Muscle of leg (tissue), 11 donors: ENCODE data around the gene CDR2. TPM values are rescaled to one million over a fixed set of nuclear protein-coding genes. Genes with fewer than 3 reads are reported as not detected.
"Not testable (repeated sequence)": the region's sequence is repeated elsewhere in the genome, so short reads cannot be mapped to it uniquely, and the experiment has no call there.

Experiments used
- DNase-seq: peaks from one replicate; pipeline ENCODE4 v3.0.0; 2013
- H3K27ac ChIP-seq: one replicate; pipeline ENCODE4 v1.5.1; 2013; ENCODE audit warnings: mild to moderate bottlenecking, low read length, control low read depth
- H3K27me3 ChIP-seq: one replicate; pipeline ENCODE4 v1.6.1; 2013; ENCODE audit warnings: low read length; ENCODE audit not compliant: control insufficient read depth, insufficient read depth
- H3K36me3 ChIP-seq: one replicate; pipeline ENCODE4 v1.6.1; 2013; ENCODE audit warnings: low read length; ENCODE audit not compliant: control insufficient read depth, insufficient read depth
- H3K4me1 ChIP-seq: one replicate; pipeline ENCODE4 v1.6.1; 2013; ENCODE audit warnings: low read length; ENCODE audit not compliant: control insufficient read depth, insufficient read depth
- H3K4me3 ChIP-seq: one replicate; pipeline ENCODE4 v1.5.1; 2013; ENCODE audit warnings: low read length, control low read depth
- H3K9me3 ChIP-seq: replicated peaks from 2 replicates; pipeline ENCODE4 v1.6.1; 2013; ENCODE audit warnings: low read depth, low read length; ENCODE audit not compliant: control insufficient read depth
- WGBS: methylation state at CpG from one replicate; pipeline ENCODE4 v1.1.5; 2013; ENCODE audit warnings: missing lambda C conversion rate; ENCODE audit not compliant: insufficient coverage; 5-methylcytosine and 5-hydroxymethylcytosine counted together
- polyA plus RNA-seq, 8 donors: library from polyadenylated mRNA; unstranded; fragments of 120-200 nt; gene quantifications; one replicate each; pipeline versions ENCODE4 v1.2.1 to v1.2.3, GENCODE V29; 2013; ENCODE audit warnings: inconsistent platforms in 1 of 8, low replicate concordance in 1 of 8; ENCODE audit not compliant: insufficient read length in 8 of 8, insufficient read depth in 1 of 8
- total RNA-seq: library from RNA; stranded (reverse); fragments of 120-200 nt; gene quantifications from one replicate; pipeline ENCODE4 v1.2.4, GENCODE V29; 2013

The CDR2 gene
- total and polyA plus RNA-seq, 9 donors = 13.5 to 29.5 (median 16.8) TPM

DNA sequence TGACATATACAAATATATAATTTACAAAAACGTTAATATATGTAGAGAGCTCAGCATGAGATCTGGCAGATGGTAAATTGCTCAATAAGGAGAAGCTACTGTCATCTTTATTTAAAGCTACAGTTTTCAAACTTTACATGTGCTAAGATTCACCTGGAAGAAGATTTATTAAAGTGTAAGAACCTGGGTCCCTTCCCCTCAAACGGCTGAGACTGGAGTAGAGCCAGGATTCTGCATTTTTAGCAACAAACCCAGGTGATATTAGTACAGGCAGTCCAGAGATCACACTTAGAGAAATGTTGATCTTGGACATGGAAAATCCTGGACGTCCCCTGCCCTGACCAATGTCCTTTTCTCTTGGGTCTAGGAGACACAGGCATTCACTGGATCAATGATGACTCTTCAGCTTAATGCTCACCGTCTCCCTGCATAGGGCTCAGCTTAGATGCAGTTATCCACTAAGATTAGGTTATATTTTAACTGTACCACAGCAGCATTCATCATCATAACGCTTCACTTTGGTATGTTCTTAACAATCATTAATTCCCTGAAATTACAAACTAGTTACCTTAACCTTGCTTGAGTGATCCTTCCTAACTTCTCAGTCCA is 20.4 kb downstream of the CDR2 start:
- WGBS = 80% methylated on average over 2 of the region's 5 CpGs

GRCh38 chr16:22353191-22353919 is 21.1 kb downstream of the CDR2 start:
- H3K9me3 ChIP-seq = no peaks in the 10 kb centered on the region
- 33% methylated on average over 1 of the region's 3 CpGs for WGBS
- no peak overlapping the region for H3K4me3 ChIP-seq
- no peaks in the 10 kb centered on the region for H3K4me1 ChIP-seq
- H3K27ac ChIP-seq = peak overlapping the region; percentile 20
- no peak for DNase-seq
- peaks cover 19% of the 10 kb centered on the region for H3K36me3 ChIP-seq
- H3K27me3 ChIP-seq = no peaks in the 10 kb centered on the region

More for the DNA sequence above, 20.4 kb downstream of the CDR2 start:
- H3K27ac ChIP-seq = no peak overlapping the region
- no peak for DNase-seq
- no peaks in the 10 kb centered on the region for H3K27me3 ChIP-seq
- no peak overlapping the region for H3K4me3 ChIP-seq
- peaks cover 16% of the 10 kb centered on the region for H3K36me3 ChIP-seq
- no peaks in the 10 kb centered on the region for H3K9me3 ChIP-seq
- H3K4me1 ChIP-seq = no peaks in the 10 kb centered on the region

GRCh38 chr16:22352723-22353122 is 21.7 kb downstream of the CDR2 start:
- Histone ChIP-seq H3K27ac (no peak overlapping the region), H3K27me3 (no peaks in the 10 kb centered on the region), H3K9me3 (no peaks in the 10 kb centered on the region), H3K4me1 (no peaks in the 10 kb centered on the region), H3K4me3 (no peak overlapping the region), H3K36me3 (peaks cover 24% of the 10 kb centered on the region)
- no peak for DNase-seq
- 87% methylated on average over 2 of the region's 5 CpGs for WGBS

DNA sequence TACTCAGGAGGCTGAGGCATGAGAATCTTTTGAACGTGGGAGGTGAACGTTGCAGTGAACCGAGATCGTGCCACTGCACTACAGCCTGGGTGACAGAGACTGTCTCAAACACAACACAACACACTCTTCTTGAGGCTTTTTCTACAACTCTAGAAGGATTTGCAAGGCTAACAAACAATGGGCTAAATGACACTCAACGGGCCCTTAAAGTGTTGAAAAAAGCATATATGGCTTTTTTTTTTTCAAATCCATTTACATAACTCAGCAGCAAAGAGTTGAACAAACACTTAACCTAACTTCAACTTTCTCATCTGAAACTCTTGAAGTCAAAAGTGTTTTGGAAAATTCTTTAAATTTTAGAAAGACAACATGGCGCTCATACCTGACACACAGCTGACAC is 22.3 kb downstream of the CDR2 start:
- 100% methylated on average over 5 of the region's 6 CpGs for WGBS
- Histone ChIP-seq H3K36me3 (peaks cover 27% of the 10 kb centered on the region), H3K4me1 (no peaks in the 10 kb centered on the region), H3K27me3 (no peaks in the 10 kb centered on the region), H3K4me3 (no peak overlapping the region), H3K27ac (no peak overlapping the region), H3K9me3 (no peaks in the 10 kb centered on the region)
- DNase-seq = no peak

DNA sequence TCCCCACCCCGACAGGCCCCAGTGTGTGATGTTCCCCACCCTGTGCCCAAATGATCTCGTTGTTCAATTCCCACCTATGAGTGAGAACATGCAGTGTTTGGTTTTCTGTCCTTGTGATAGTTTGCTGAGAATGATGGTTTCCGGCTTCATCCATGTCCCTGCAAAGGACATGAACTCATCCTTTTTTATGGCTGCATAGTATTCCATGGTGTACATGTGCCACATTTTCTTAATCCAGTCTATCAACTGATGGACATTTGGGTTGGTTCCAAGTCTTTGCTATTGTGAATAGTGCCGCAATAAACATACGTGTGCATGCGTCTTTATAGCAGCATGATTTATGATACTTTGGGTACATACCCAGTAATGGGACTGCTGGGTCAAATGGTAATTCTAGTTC is 23.4 kb downstream of the CDR2 start:
- H3K36me3 ChIP-seq = peaks cover 37% of the 10 kb centered on the region
- H3K27me3 ChIP-seq, H3K4me3 ChIP-seq, H3K4me1 ChIP-seq, H3K9me3 ChIP-seq, H3K27ac ChIP-seq, DNase-seq: not testable (repeated sequence)
- WGBS = no CpG with 5 or more reads among the region's 6 CpGs

DNA sequence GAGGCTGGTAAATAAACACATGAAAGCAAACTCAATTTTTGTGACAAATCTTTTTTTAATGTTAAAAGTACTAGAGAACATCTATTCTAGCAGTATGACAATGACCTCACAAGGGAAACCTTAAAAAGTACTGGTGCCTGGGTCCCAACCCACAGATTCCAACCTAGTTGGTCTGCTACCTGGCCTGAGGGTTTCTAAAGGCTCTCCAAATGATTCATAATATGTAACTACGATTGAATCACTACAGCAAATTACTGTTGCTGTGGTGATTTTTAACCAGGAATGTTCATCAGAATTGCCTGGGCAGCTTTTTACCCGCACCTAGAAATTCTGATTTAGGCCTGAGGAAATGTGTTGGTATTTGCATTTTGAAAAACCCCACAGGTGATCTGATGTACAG is 26.1 kb downstream of the CDR2 start:
- Histone ChIP-seq H3K4me3 (no peak overlapping the region), H3K4me1 (no peaks in the 10 kb centered on the region), H3K27me3 (no peaks in the 10 kb centered on the region), H3K9me3 (no peaks in the 10 kb centered on the region), H3K27ac (no peak overlapping the region), H3K36me3 (peaks cover 36% of the 10 kb centered on the region)
- DNase-seq = no peak
- 100% methylated on average over 1 of the region's 2 CpGs for WGBS

GRCh38 chr16:22347100-22347820 is 27.2 kb downstream of the CDR2 start:
- no peak for DNase-seq
- Histone ChIP-seq H3K27me3 (no peaks in the 10 kb centered on the region), H3K9me3 (no peaks in the 10 kb centered on the region), H3K4me1 (no peaks in the 10 kb centered on the region), H3K4me3 (no peak overlapping the region), H3K36me3 (peaks cover 34% of the 10 kb centered on the region), H3K27ac (no peak overlapping the region)
- whole genome bisulfite sequencing = 93% methylated on average over 18 of the region's 20 CpGs

- 88% methylated on average over 5 of the region's 9 CpGs for WGBS
- H3K36me3 ChIP-seq = peaks cover 34% of the 10 kb centered on the region
Measured at GRCh38 chr16:22346483-22346882, 27.9 kb downstream of the CDR2 start.

GRCh38 chr16:22342082-22342481 is 32.3 kb downstream of the CDR2 start:
- Histone ChIP-seq H3K4me3 (no peak overlapping the region), H3K4me1 (no peaks in the 10 kb centered on the region), H3K27me3 (no peaks in the 10 kb centered on the region), H3K36me3 (peaks cover 13% of the 10 kb centered on the region), H3K27ac (no peak overlapping the region), H3K9me3 (peaks cover 20% of the 10 kb centered on the region)
- no peak for DNase-seq
- no CpG with 5 or more reads among the region's 2 CpGs for WGBS

More at GRCh38 chr16:22346483-22346882, 27.9 kb downstream of the CDR2 start:
- H3K9me3 ChIP-seq = no peaks in the 10 kb centered on the region
- no peaks in the 10 kb centered on the region for H3K27me3 ChIP-seq
- no peaks in the 10 kb centered on the region for H3K4me1 ChIP-seq
- H3K27ac ChIP-seq = no peak overlapping the region
- DNase-seq = peak; percentile 72
- no peak overlapping the region for H3K4me3 ChIP-seq

DNA sequence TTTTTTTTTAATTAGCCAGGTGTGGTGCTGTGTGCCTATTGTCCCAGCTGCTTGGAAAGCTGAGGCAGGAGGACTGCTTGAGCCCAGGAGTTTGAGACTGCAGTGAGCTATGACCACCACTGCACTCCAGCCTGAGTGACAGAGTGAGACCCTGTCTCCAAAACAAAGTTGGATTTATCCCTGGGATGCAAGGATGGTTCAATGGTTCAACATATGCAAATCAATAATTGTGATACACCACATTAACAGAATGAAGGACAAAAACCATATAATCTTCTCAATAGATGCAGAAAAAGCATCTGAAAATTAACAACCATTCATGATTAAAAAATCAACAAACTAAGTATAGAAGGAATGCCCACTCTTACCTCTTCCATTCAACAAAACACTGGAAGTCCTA is 33.5 kb downstream of the CDR2 start:
- H3K4me1 ChIP-seq = no peaks in the 10 kb centered on the region
- H3K36me3 ChIP-seq = peaks cover 7% of the 10 kb centered on the region
- DNase-seq = no peak
- peaks cover 27% of the 10 kb centered on the region for H3K9me3 ChIP-seq
- H3K4me3 ChIP-seq = no peak overlapping the region
- no peak overlapping the region for H3K27ac ChIP-seq
- no peaks in the 10 kb centered on the region for H3K27me3 ChIP-seq
